Muscle layer of colon (tissue), 2 donors: ENCODE data around the gene MIF4GD.

Experiments
- H3K27ac ChIP-seq: one replicate; pipeline ENCODE4 v1.7.0; 2013; ENCODE audit warnings: low read depth, mild to moderate bottlenecking, low read length, moderate library complexity
- H3K27me3 ChIP-seq, 2 donors: one replicate each; pipeline ENCODE4 v1.7.0; 2013; ENCODE audit warnings: low read length in 2 of 2, mild to moderate bottlenecking in 2 of 2; ENCODE audit not compliant: insufficient read depth in 2 of 2, control insufficient read depth in 1 of 2
- H3K36me3 ChIP-seq: one replicate; pipeline ENCODE4 v1.7.0; 2013; ENCODE audit warnings: mild to moderate bottlenecking, low read length; ENCODE audit not compliant: insufficient read depth
- H3K4me1 ChIP-seq: one replicate; pipeline ENCODE4 v1.7.0; 2013; ENCODE audit warnings: mild to moderate bottlenecking, low read length; ENCODE audit not compliant: insufficient read depth
- H3K4me3 ChIP-seq, 2 donors: one replicate each; pipeline ENCODE4 v1.7.0; 2013; ENCODE audit warnings: low read length in 2 of 2, low read depth in 1 of 2, mild to moderate bottlenecking in 1 of 2, moderate library complexity in 1 of 2
- H3K9ac ChIP-seq: one replicate; pipeline ENCODE4 v1.7.0; 2013; ENCODE audit warnings: low read length
- H3K9me3 ChIP-seq: one replicate; pipeline ENCODE4 v1.7.0; 2013; ENCODE audit warnings: mild to moderate bottlenecking, low read length
- donor health status: abdominal sarcoma.
- donor health status: Adenocarcinoma of cecum.

MIF4GD gene

GRCh38 chr17:75239214-75239613 is 31.8 kb downstream of the MIF4GD start:
- Histone ChIP-seq H3K9me3 (no peaks in the 10 kb centered on the region), H3K4me1 (no peaks in the 10 kb centered on the region), H3K9ac (no peak overlapping the region), H3K36me3 (peaks cover 92% of the 10 kb centered on the region), H3K4me3 (no peak overlapping the region), H3K27me3 (no peaks in the 10 kb centered on the region), H3K27ac (no peak overlapping the region)

- H3K4me3 ChIP-seq: no peak overlapping the region
- H3K27ac ChIP-seq: no peak overlapping the region
- no peaks in the 10 kb centered on the region for H3K4me1 ChIP-seq
- no peaks in the 10 kb centered on the region for H3K9me3 ChIP-seq
- peaks cover 90% of the 10 kb centered on the region for H3K36me3 ChIP-seq
- H3K9ac ChIP-seq: no peak overlapping the region
- H3K27me3 ChIP-seq: no peaks in the 10 kb centered on the region
Measured at GRCh38 chr17:75238684-75239191, 32.3 kb downstream of the MIF4GD start.

GRCh38 chr17:75238020-75238580 is 32.9 kb downstream of the MIF4GD start:
- no peak overlapping the region for H3K9ac ChIP-seq
- H3K4me3 ChIP-seq: no peak overlapping the region
- peaks cover 83% of the 10 kb centered on the region for H3K36me3 ChIP-seq
- H3K4me1 ChIP-seq: no peaks in the 10 kb centered on the region
- H3K27me3 ChIP-seq: no peaks in the 10 kb centered on the region
- H3K9me3 ChIP-seq: no peaks in the 10 kb centered on the region
- H3K27ac ChIP-seq: no peak overlapping the region

GRCh38 chr17:75237100-75238014 is 33.7 kb downstream of the MIF4GD start:
- H3K4me1 ChIP-seq: no peaks in the 10 kb centered on the region
- no peaks in the 10 kb centered on the region for H3K27me3 ChIP-seq
- no peak overlapping the region for H3K9ac ChIP-seq
- peaks cover 83% of the 10 kb centered on the region for H3K36me3 ChIP-seq
- no peak overlapping the region for H3K4me3 ChIP-seq
- no peaks in the 10 kb centered on the region for H3K9me3 ChIP-seq
- no peak overlapping the region for H3K27ac ChIP-seq

GRCh38 chr17:75232786-75233185 is 38.2 kb downstream of the MIF4GD start:
- Histone ChIP-seq H3K4me3 (no peak overlapping the region), H3K9me3 (no peaks in the 10 kb centered on the region), H3K27me3 (no peaks in the 10 kb centered on the region), H3K4me1 (no peaks in the 10 kb centered on the region), H3K9ac (no peak overlapping the region), H3K36me3 (peaks cover 71% of the 10 kb centered on the region), H3K27ac (no peak overlapping the region)

- H3K9ac ChIP-seq: no peak overlapping the region
- H3K4me1 ChIP-seq: no peaks in the 10 kb centered on the region
- no peaks in the 10 kb centered on the region for H3K27me3 ChIP-seq
- no peak overlapping the region for H3K4me3 ChIP-seq
- peaks cover 66% of the 10 kb centered on the region for H3K36me3 ChIP-seq
- H3K9me3 ChIP-seq: no peaks in the 10 kb centered on the region
- H3K27ac ChIP-seq: no peak overlapping the region
Measured at GRCh38 chr17:75231741-75232464, 39.1 kb downstream of the MIF4GD start.

GRCh38 chr17:75231071-75231470 is 40.0 kb downstream of the MIF4GD start:
- no peak overlapping the region for H3K4me3 ChIP-seq
- H3K27me3 ChIP-seq: no peaks in the 10 kb centered on the region
- peaks cover 68% of the 10 kb centered on the region for H3K36me3 ChIP-seq
- no peak overlapping the region for H3K27ac ChIP-seq
- no peak overlapping the region for H3K9ac ChIP-seq
- no peaks in the 10 kb centered on the region for H3K4me1 ChIP-seq
- H3K9me3 ChIP-seq: no peaks in the 10 kb centered on the region

GRCh38 chr17:75228847-75229246 is 42.2 kb downstream of the MIF4GD start:
- Histone ChIP-seq H3K9ac (no peak overlapping the region), H3K4me3 (no peak overlapping the region), H3K27me3 (no peaks in the 10 kb centered on the region), H3K4me1 (no peaks in the 10 kb centered on the region), H3K9me3 (no peaks in the 10 kb centered on the region), H3K27ac (no peak overlapping the region), H3K36me3 (peaks cover 66% of the 10 kb centered on the region)

GRCh38 chr17:75228305-75228704 is 42.7 kb downstream of the MIF4GD start:
- no peak overlapping the region for H3K9ac ChIP-seq
- no peaks in the 10 kb centered on the region for H3K4me1 ChIP-seq
- H3K36me3 ChIP-seq: peaks cover 66% of the 10 kb centered on the region
- no peaks in the 10 kb centered on the region for H3K9me3 ChIP-seq
- no peaks in the 10 kb centered on the region for H3K27me3 ChIP-seq
- H3K4me3 ChIP-seq: no peak overlapping the region
- no peak overlapping the region for H3K27ac ChIP-seq

GRCh38 chr17:75227729-75228128 is 43.3 kb downstream of the MIF4GD start:
- H3K27ac ChIP-seq: no peak overlapping the region
- H3K9me3 ChIP-seq: no peaks in the 10 kb centered on the region
- peaks cover 62% of the 10 kb centered on the region for H3K36me3 ChIP-seq
- H3K4me3 ChIP-seq: no peak overlapping the region
- no peaks in the 10 kb centered on the region for H3K27me3 ChIP-seq
- H3K4me1 ChIP-seq: no peaks in the 10 kb centered on the region
- no peak overlapping the region for H3K9ac ChIP-seq

- H3K9ac ChIP-seq: no peak overlapping the region
- no peaks in the 10 kb centered on the region for H3K9me3 ChIP-seq
- peaks cover 48% of the 10 kb centered on the region for H3K36me3 ChIP-seq
- H3K4me1 ChIP-seq: no peaks in the 10 kb centered on the region
- no peak overlapping the region for H3K27ac ChIP-seq
- no peak overlapping the region for H3K4me3 ChIP-seq
- no peaks in the 10 kb centered on the region for H3K27me3 ChIP-seq
Measured at GRCh38 chr17:75225016-75225415, 46.0 kb downstream of the MIF4GD start.
